A549 (cell line): ENCODE measurements around the gene ATXN7. TPM values are rescaled to one million over a fixed set of nuclear protein-coding genes. Genes with fewer than 3 reads are reported as not detected.

ENCODE experiments used
- ATOH8 ChIP-seq: fragments of 250-450 bp; sonication (Bioruptor Pico); IDR thresholded peaks from 2 replicates; pipeline ENCODE4 v1.5.0; 2020; ENCODE audit warnings: low read depth, mild to moderate bottlenecking, moderate library complexity
- BCL3 ChIP-seq: fragments of >200 bp; sonication (Bioruptor Twin); formaldehyde crosslinking; IDR thresholded peaks from 3 replicates; pipeline ENCODE4 v1.6.1; 2016
- BHLHE40 ChIP-seq: IDR thresholded peaks from 2 replicates; pipeline ENCODE4 v1.6.1; 2012; ENCODE audit warnings: low read depth, low read length, inconsistent platforms
- CBX2 ChIP-seq: fragments of 200-600 bp; sonication (generic); IDR thresholded peaks from 2 replicates; pipeline ENCODE4 v1.6.1; 2016; ENCODE audit warnings: low read depth, mild to moderate bottlenecking, borderline replicate concordance
- CBX8 ChIP-seq: fragments of 200-600 bp; sonication (generic); IDR thresholded peaks from 2 replicates; pipeline ENCODE4 v1.6.1; 2016
- CHD4 ChIP-seq: fragments of 200-600 bp; sonication (generic); IDR thresholded peaks from 2 replicates; pipeline ENCODE4 v1.6.1; 2016; ENCODE audit warnings: antibody characterized with exemption, mild to moderate bottlenecking, borderline replicate concordance
- E2F6 ChIP-seq: IDR thresholded peaks from 2 replicates; pipeline ENCODE4 v1.6.1; 2012; ENCODE audit warnings: low read depth, borderline replicate concordance
- EHF ChIP-seq: fragments of 250-450 bp; sonication (Bioruptor Pico); IDR thresholded peaks from 2 replicates; pipeline ENCODE4 v1.5.0; 2020; ENCODE audit warnings: mild to moderate bottlenecking
- ELK1 ChIP-seq: fragments of 150-350 bp; IDR thresholded peaks from 2 replicates; pipeline ENCODE4 v1.6.1; 2014; ENCODE audit warnings: low read depth, mild to moderate bottlenecking, low read length
- ESRRA ChIP-seq: fragments of 150-350 bp; IDR thresholded peaks from 2 replicates; pipeline ENCODE4 v1.6.1; 2014; ENCODE audit warnings: mild to moderate bottlenecking, low read length, borderline replicate concordance
- HES2 ChIP-seq: fragments of >200 bp; sonication (Bioruptor Twin); formaldehyde crosslinking; IDR thresholded peaks from 2 replicates; pipeline ENCODE4 v1.6.1; 2016
- HMGXB4 ChIP-seq: fragments of 250-450 bp; sonication (Bioruptor Pico); IDR thresholded peaks from 2 replicates; pipeline ENCODE4 v1.5.0; 2021; ENCODE audit warnings: mild to moderate bottlenecking, moderate library complexity, borderline replicate concordance
- HOXA7 ChIP-seq: fragments of 250-450 bp; sonication (Bioruptor Pico); IDR thresholded peaks from 2 replicates; pipeline ENCODE4 v1.5.0; 2020; ENCODE audit warnings: mild to moderate bottlenecking, moderate library complexity
- HOXB13 ChIP-seq: fragments of 250-450 bp; sonication (Bioruptor Pico); IDR thresholded peaks from 2 replicates; pipeline ENCODE4 v1.5.0; 2020; ENCODE audit warnings: low read depth, mild to moderate bottlenecking, moderate library complexity
- HOXB5 ChIP-seq: fragments of 250-450 bp; sonication (Bioruptor Pico); IDR thresholded peaks from 2 replicates; pipeline ENCODE4 v1.5.0; 2020; ENCODE audit warnings: mild to moderate bottlenecking, moderate library complexity
- JUN ChIP-seq, 2 experiments: fragments of >200 bp; sonication (Bioruptor Twin); formaldehyde crosslinking; IDR thresholded peaks; 2 replicates in 1 of 2; 3 replicates in 1 of 2; pipeline ENCODE4 v1.6.1; 2016 to 2017
- MAX ChIP-seq: IDR thresholded peaks from 2 replicates; pipeline ENCODE4 v1.6.1; 2012
- MAZ ChIP-seq: fragments of 150-350 bp; IDR thresholded peaks from 2 replicates; pipeline ENCODE4 v1.6.1; 2014; ENCODE audit warnings: antibody characterized with exemption, low read depth, low read length, borderline replicate concordance
- MYC ChIP-seq: IDR thresholded peaks from 2 replicates; pipeline ENCODE4 v1.6.1; 2012; ENCODE audit warnings: mild to moderate bottlenecking, inconsistent platforms, low read length, improper control_type of control experiment, borderline replicate concordance
- NFE2L2 ChIP-seq: fragments of 150-350 bp; conservative IDR thresholded peaks from 2 replicates; pipeline ENCODE4 v1.6.1; 2014; ENCODE audit warnings: low read length
- NPAS2 ChIP-seq: fragments of 250-450 bp; sonication (Bioruptor Pico); IDR thresholded peaks from 2 replicates; pipeline ENCODE4 v1.8.0; 2022; ENCODE audit warnings: mild to moderate bottlenecking, moderate library complexity, borderline replicate concordance
- NR3C1 ChIP-seq: fragments of >200 bp; sonication (Bioruptor Twin); formaldehyde crosslinking; IDR thresholded peaks from 3 replicates; pipeline ENCODE4 v1.6.1; 2017
- PBX3 ChIP-seq: IDR thresholded peaks from 2 replicates; pipeline ENCODE4 v1.6.1; 2012
- POLR2A ChIP-seq: IDR thresholded peaks from 2 replicates; pipeline ENCODE4 v1.6.1; 2012; ENCODE audit warnings: mild to moderate bottlenecking, low read length
- POLR2AphosphoS2 ChIP-seq: conservative IDR thresholded peaks from 2 replicates; pipeline ENCODE4 v1.6.1; 2012; ENCODE audit warnings: low read length, improper control_type of control experiment, inconsistent platforms
- RAD21 ChIP-seq, 2 experiments: fragments of >200 bp in 1 of 2; sonication (Bioruptor Twin) in 1 of 2; formaldehyde crosslinking in 1 of 2; IDR thresholded peaks in 1 of 2; conservative IDR thresholded peaks in 1 of 2; 2 replicates in 1 of 2; 3 replicates in 1 of 2; pipeline ENCODE4 v1.6.1; 2012 to 2018; ENCODE audit warnings: inconsistent platforms in 1 of 2
- RCOR1 ChIP-seq: fragments of 150-350 bp; IDR thresholded peaks from 2 replicates; pipeline ENCODE4 v1.6.1; 2014; ENCODE audit warnings: antibody characterized with exemption, low read length, low read depth
- RNF2 ChIP-seq: fragments of 200-600 bp; sonication (generic); IDR thresholded peaks from 2 replicates; pipeline ENCODE4 v1.6.1; 2016; ENCODE audit warnings: low read depth, mild to moderate bottlenecking, antibody characterized with exemption, moderate library complexity, borderline replicate concordance
- SMC3 ChIP-seq: fragments of >200 bp; sonication (Bioruptor Twin); formaldehyde crosslinking; IDR thresholded peaks from 3 replicates; pipeline ENCODE4 v1.6.1; 2018; ENCODE audit warnings: inconsistent platforms
- SREBF2 ChIP-seq: fragments of 450-650 bp; IDR thresholded peaks from 2 replicates; pipeline ENCODE4 v1.6.1; 2014; ENCODE audit warnings: mild to moderate bottlenecking, moderate library complexity
- TP53 ChIP-seq: fragments of 250-450 bp; sonication (Bioruptor Pico); IDR thresholded peaks from 2 replicates; pipeline ENCODE4 v1.5.0; 2021; ENCODE audit warnings: mild to moderate bottlenecking, moderate library complexity
- ZC3H11A ChIP-seq: fragments of 450-650 bp; IDR thresholded peaks from 2 replicates; pipeline ENCODE4 v1.6.1; 2014; ENCODE audit warnings: antibody characterized with exemption, mild to moderate bottlenecking
- ZFP36 ChIP-seq: fragments of 450-650 bp; IDR thresholded peaks from 2 replicates; pipeline ENCODE4 v1.6.1; 2014; ENCODE audit warnings: borderline replicate concordance; ENCODE audit not compliant: partially characterized antibody
- ZNF302 ChIP-seq: fragments of 250-450 bp; sonication (Bioruptor Pico); IDR thresholded peaks from 2 replicates; pipeline ENCODE4 v1.9.0; 2021; ENCODE audit warnings: inconsistent platforms, mild to moderate bottlenecking, moderate library complexity
- polyA plus RNA-seq, 4 experiments: library from polyadenylated mRNA; depleted of rRNA in 3 of 4; stranded (reverse); fragments of >200 nt; fragmentation: RNase III in 1 of 4; extraction: RNeasy Plus Mini Kit Qiagen cat#74134 plus additional on column Dnase treatment in 1 of 4; gene quantifications; 2 replicates in 3 of 4; 3 replicates in 1 of 4; pipeline ENCODE4 v1.2.3, GENCODE V29; 2011 to 2017

The ATXN7 gene
- polyA plus RNA-seq, 2 of the 4 experiments (the other 2 are of a cell fraction) = 5.4 to 7.3 TPM

GRCh38 chr3:64023187-64023860, 159.7 kb downstream of the ATXN7 start, which contains the start of gene PSMD6 (continued):
- TF ChIP-seq HMGXB4 (CRISPR knock-in tag) = peak; percentile 48; the same call in 1 of the 2 replicates
- TF ChIP-seq NR3C1 = no peak
- no peak for TF ChIP-seq ELK1
- no peak for TF ChIP-seq ZNF302 (CRISPR knock-in tag)
- TF ChIP-seq TP53 (CRISPR knock-in tag) = no peak
- no peak for TF ChIP-seq MAZ
- no peak for TF ChIP-seq NPAS2 (CRISPR knock-in tag)
- TF ChIP-seq SREBF2 = no peak
- TF ChIP-seq HOXB5 (CRISPR knock-in tag) = peak; percentile 57; the same call in 1 of the 2 replicates
- no peak for TF ChIP-seq ZFP36
- no peak for TF ChIP-seq ZC3H11A
- peak; percentile 60 for TF ChIP-seq MAX
- peak; percentile 78 for TF ChIP-seq SMC3
- TF ChIP-seq PBX3 = no peak
- TF ChIP-seq ATOH8 (CRISPR knock-in tag) = no peak
- TF ChIP-seq CHD4 = no peak
- no peak for TF ChIP-seq POLR2AphosphoS2
- TF ChIP-seq CBX2 = no peak
- TF ChIP-seq POLR2A = peak; percentile 59
- no peak for TF ChIP-seq HES2
- TF ChIP-seq JUN (IDR thresholded peaks at IDR 0.05) = peak in 1 of 2 experiments; percentile 82; a peak in 3 of 5 replicates
- TF ChIP-seq RAD21 (conservative IDR thresholded peaks at IDR 0.05 in 1 of 2, IDR thresholded peaks at IDR 0.05 in 1 of 2) = peak; percentile 36 to 62
- no peak for TF ChIP-seq NFE2L2
- TF ChIP-seq HOXA7 (CRISPR knock-in tag) = no peak
- no peak for TF ChIP-seq HOXB13
- no peak for TF ChIP-seq E2F6
- no peak for TF ChIP-seq ESRRA
- TF ChIP-seq MYC = no peak
- no peak for TF ChIP-seq BHLHE40
- TF ChIP-seq RCOR1 = no peak
- TF ChIP-seq RNF2 = no peak
- no peak for TF ChIP-seq BCL3
- no peak for TF ChIP-seq EHF (CRISPR knock-in tag)
- no peak for TF ChIP-seq CBX8
